Endothelial cell of umbilical vein (primary cell): ENCODE results near the gene PAK5. TPM values are rescaled to one million over a fixed set of nuclear protein-coding genes. Genes with fewer than 3 reads are reported as not detected.

Source experiments
- BruUV-seq: library from RNA; stranded (reverse); fragments of 400-500 nt; replicated peaks from 2 replicates; lab custom pipeline; 2021; lab: Mats Ljungman, UMichigan
- CTCF ChIA-PET: fragments of 300-600, 350-600 bp; sonication (Branson Sonifier 250); formaldehyde crosslinking; loops from one replicate; lab custom pipeline; 2021; ENCODE audit warnings: antibody characterized with exemption, inconsistent platforms; lab: Charles Lee
- POLR2A ChIA-PET: fragments of 300-600, 350-600 bp; sonication (Branson Sonifier 250); formaldehyde crosslinking; loops from one replicate; lab custom pipeline; 2021; ENCODE audit warnings: antibody characterized with exemption, inconsistent platforms; lab: Charles Lee
- DNase-seq: peaks from one replicate; pipeline ENCODE4 v3.0.0-alpha.2; 2011; ENCODE audit warnings: low read depth, low spot score
- FAIRE-seq: peaks from 2 replicates; lab custom pipeline; 2011; peaks lifted over from hg19 to GRCh38; lab: Jason Lieb, UNC
- H2AFZ ChIP-seq: 2 replicates; pipeline ENCODE4 v1.6.0; 2012; ENCODE audit warnings: low read depth, low read length, control low read depth, inconsistent platforms
- H3K27ac ChIP-seq: 2 replicates; pipeline ENCODE4 v1.5.1; 2011; ENCODE audit warnings: low read depth, mild to moderate bottlenecking, control low read depth, low read length, moderate library complexity; ENCODE audit not compliant: insufficient read depth
- H3K27me3 ChIP-seq, 2 experiments: 2 replicates each; pipeline versions ENCODE4 v1.6.0 to v1.6.1; 2011; ENCODE audit warnings: low read length in 2 of 2, mixed read lengths in 1 of 2; ENCODE audit not compliant: control insufficient read depth in 2 of 2, insufficient read depth in 2 of 2
- H3K36me3 ChIP-seq, 2 experiments: 2 replicates in 1 of 2; 3 replicates in 1 of 2; pipeline ENCODE4 v1.5.1; 2011; ENCODE audit warnings: low read length in 2 of 2, mild to moderate bottlenecking in 1 of 2, moderate library complexity in 1 of 2; ENCODE audit not compliant: control insufficient read depth in 2 of 2, insufficient read depth in 2 of 2; ENCODE audit errors: extremely low read depth in 1 of 2
- H3K4me1 ChIP-seq: 3 replicates; pipeline ENCODE4 v1.5.1; 2011; ENCODE audit warnings: mild to moderate bottlenecking, low read length; ENCODE audit not compliant: control insufficient read depth, insufficient read depth; ENCODE audit errors: extremely low read depth
- H3K4me2 ChIP-seq: 2 replicates; pipeline ENCODE4 v1.6.1; 2011; ENCODE audit warnings: low read length, control low read depth, mixed read lengths; ENCODE audit not compliant: insufficient read depth
- H3K4me3 ChIP-seq, 3 experiments: fragments of 200-600 bp in 1 of 3; sonication (generic), shearing (Covaris generic) in 1 of 3; replicated peaks in 1 of 3; 2 replicates each; pipeline ENCODE4 v1.5.1; 2011 to 2016; ENCODE audit warnings: control low read depth in 3 of 3, low read length in 3 of 3, mild to moderate bottlenecking in 2 of 3, inconsistent platforms in 1 of 3, low read depth in 1 of 3, moderate library complexity in 1 of 3; ENCODE audit not compliant: insufficient read depth in 1 of 3
- H3K79me2 ChIP-seq: 2 replicates; pipeline ENCODE4 v1.6.0; 2012; ENCODE audit warnings: low read length, inconsistent platforms; ENCODE audit not compliant: control insufficient read depth, insufficient read depth
- H3K9ac ChIP-seq: replicated peaks from 2 replicates; pipeline ENCODE3; 2011; ENCODE audit warnings: low read length, control low read depth; ENCODE audit not compliant: insufficient read depth; ENCODE audit errors: extremely low read depth
- H3K9me1 ChIP-seq: replicated peaks from 3 replicates; pipeline ENCODE4 v1.6.0; 2011; ENCODE audit warnings: mild to moderate bottlenecking, low read length; ENCODE audit not compliant: control insufficient read depth, insufficient read depth; ENCODE audit errors: extremely low read depth
- H3K9me3 ChIP-seq: replicated peaks from 2 replicates; pipeline ENCODE4 v1.5.1; 2012; ENCODE audit warnings: low read length, inconsistent platforms; ENCODE audit not compliant: control insufficient read depth, insufficient read depth
- H4K20me1 ChIP-seq: replicated peaks from 2 replicates; pipeline ENCODE3; 2011; ENCODE audit warnings: mild to moderate bottlenecking, low read length; ENCODE audit not compliant: control insufficient read depth, insufficient read depth; ENCODE audit errors: extremely low read depth
- CTCF ChIP-seq, 2 donors: IDR thresholded peaks; 1 replicate in 1 of 2; 2 replicates in 1 of 2; pipeline ENCODE4 v1.5.1; 2011; ENCODE audit warnings: low read length in 2 of 2, mild to moderate bottlenecking in 2 of 2, moderate library complexity in 2 of 2, control low read depth in 1 of 2, inconsistent platforms in 1 of 2, low read depth in 1 of 2; ENCODE audit not compliant: insufficient read depth in 1 of 2; ENCODE audit errors: extremely low read depth in 1 of 2
- EZH2 ChIP-seq: IDR thresholded peaks from 2 replicates; pipeline ENCODE4 v1.6.1; 2012; ENCODE audit warnings: borderline replicate concordance, low read depth, mild to moderate bottlenecking, moderate library complexity, low read length, inconsistent platforms; ENCODE audit not compliant: severe bottlenecking
- FOS ChIP-seq: IDR thresholded peaks from 2 replicates; pipeline ENCODE4 v1.6.1; 2011; ENCODE audit warnings: mild to moderate bottlenecking, low read length, moderate library complexity, borderline replicate concordance; ENCODE audit not compliant: insufficient read depth
- GATA2 ChIP-seq: IDR thresholded peaks from 2 replicates; pipeline ENCODE4 v1.7.0; 2011; ENCODE audit warnings: low read depth, mild to moderate bottlenecking, moderate library complexity, mixed read lengths, low read length; ENCODE audit not compliant: insufficient read length, insufficient read depth
- JUN ChIP-seq: IDR thresholded peaks from 2 replicates; pipeline ENCODE4 v1.6.1; 2011; ENCODE audit warnings: borderline replicate concordance, low read depth; ENCODE audit not compliant: insufficient read length, insufficient read depth
- MYC ChIP-seq: IDR thresholded peaks from one replicate; pipeline ENCODE4 v1.6.1; 2011; ENCODE audit warnings: mild to moderate bottlenecking, low read depth, low read length
- POLR2A ChIP-seq: IDR thresholded peaks from 2 replicates; pipeline ENCODE4 v1.6.1; 2012; ENCODE audit warnings: low read depth, mild to moderate bottlenecking, control low read depth, low read length
- POLR2AphosphoS5 ChIP-seq: IDR thresholded peaks from 2 replicates; pipeline ENCODE4 v1.6.1; 2012; ENCODE audit warnings: low read depth, mild to moderate bottlenecking, control low read depth, low read length, moderate library complexity; ENCODE audit not compliant: insufficient read depth
- dilution Hi-C: fragments of 300-500 bp; cut with MboI; formaldehyde crosslinking; loops from one replicate; pipeline ENCODE4 v1.15.0; 2019; ENCODE audit warnings: low sequenced_read_pairs; ENCODE audit not compliant: extremely low pct_ligation_motif_present
- intact Hi-C: fragments of 100-400 bp; cut with micrococcal nuclease; formaldehyde crosslinking; loops from one replicate; pipeline ENCODE4 v1.10.0; 2022
- polyA plus RNA-seq, 4 experiments: library from polyadenylated mRNA; depleted of rRNA in 3 of 4; stranded (reverse) in 3 of 4; unstranded in 1 of 4; fragments of >200 nt; gene quantifications; 2 replicates each; pipeline versions ENCODE4 v1.2.1 to v1.2.3, GENCODE V29; 2011 to 2012; ENCODE audit warnings: missing spikeins in 1 of 4
- total RNA-seq: library from RNA; stranded (reverse); gene quantifications from 2 replicates; pipeline ENCODE4 v1.2.3, GENCODE V29; 2021
- TF ChIP-seq, protein P1 (sequence below): IDR thresholded peaks from 2 replicates; pipeline ENCODE4 v1.6.1; 2011; ENCODE audit not compliant: insufficient read depth, insufficient read length

The PAK5 gene
- total and polyA plus RNA-seq, 2 donors (not counting 3 experiments of a cell fraction or from before 2014, with no cell fraction given): not detected

DNA sequence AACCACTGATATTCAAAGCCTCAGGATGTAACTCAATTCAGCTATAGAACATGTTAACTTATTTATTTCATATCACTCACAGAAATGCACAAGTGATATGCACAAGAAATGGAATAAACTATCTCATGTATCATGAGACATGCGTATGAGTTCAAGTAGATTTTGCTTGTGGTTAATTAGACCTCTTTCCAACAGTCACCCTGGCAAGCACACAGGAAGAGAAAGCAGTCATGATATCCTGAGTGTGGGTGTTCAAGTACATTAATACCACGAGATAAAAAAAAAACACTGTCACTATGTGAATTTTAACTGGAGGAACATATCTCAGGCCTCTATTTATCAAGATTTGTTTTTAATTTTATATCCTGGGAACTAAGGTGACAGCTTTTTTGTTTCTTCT is 260.3 kb downstream of the PAK5 start:
- Histone ChIP-seq H3K9me1 (no peaks in the 10 kb centered on the region), H2AFZ (no peak overlapping the region), H3K9me3 (no peaks in the 10 kb centered on the region), H3K27ac (no peak overlapping the region), H3K36me3 (no peaks in the 10 kb centered on the region), H3K4me2 (no peak overlapping the region), H3K9ac (no peak overlapping the region), H3K4me1 (no peaks in the 10 kb centered on the region), H3K79me2 (no peaks in the 10 kb centered on the region), H3K27me3 (peaks cover 4% of the 10 kb centered on the region in 2 experiments), H4K20me1 (no peaks in the 10 kb centered on the region), H3K4me3 (no peak overlapping the region)
- CTCF ChIA-PET: no interaction called here
- BruUV-seq: no TSS peak
- POLR2A ChIA-PET: no interaction called here
- FAIRE-seq: no peak
- TF ChIP-seq POLR2A: no peak
- intact Hi-C loops: no loop called here
- dilution Hi-C loops: no loop called here
- DNase-seq: no peak

DNA sequence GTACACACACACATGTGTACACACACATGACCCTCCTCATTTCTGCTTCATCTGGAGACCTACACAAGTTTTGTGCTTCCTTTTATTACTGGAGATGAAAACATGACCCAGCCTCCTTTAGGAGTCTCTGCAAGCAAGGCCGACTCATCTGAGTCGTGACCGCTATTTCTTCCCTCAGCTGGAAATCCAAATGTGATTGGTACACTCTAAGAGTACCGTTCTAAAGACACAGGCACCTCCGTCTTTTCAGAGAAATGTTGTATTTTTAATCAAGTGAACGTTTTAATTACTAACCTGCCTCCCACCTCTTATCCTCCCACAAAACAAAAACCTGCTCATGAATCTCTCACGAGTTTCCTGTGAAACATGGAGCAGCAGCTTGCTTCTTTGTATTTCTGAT is 261.5 kb downstream of the PAK5 start:
- no TSS peak for BruUV-seq
- dilution Hi-C loops: no loop called here
- POLR2A ChIA-PET: no interaction called here
- Histone ChIP-seq H3K4me2 (no peak overlapping the region), H3K4me3 (no peak overlapping the region), H3K27me3 (peaks cover 6% of the 10 kb centered on the region in 2 experiments), H3K9ac (no peak overlapping the region), H3K9me3 (no peaks in the 10 kb centered on the region), H4K20me1 (no peaks in the 10 kb centered on the region), H3K79me2 (no peaks in the 10 kb centered on the region), H3K36me3 (no peaks in the 10 kb centered on the region), H3K4me1 (no peaks in the 10 kb centered on the region), H2AFZ (no peak overlapping the region), H3K27ac (no peak overlapping the region), H3K9me1 (no peaks in the 10 kb centered on the region)
- no peak for TF ChIP-seq EZH2
- no peak for TF ChIP-seq POLR2A
- no peak for TF ChIP-seq POLR2AphosphoS5
- TF ChIP-seq JUN: no peak
- TF ChIP-seq, protein P1, sequence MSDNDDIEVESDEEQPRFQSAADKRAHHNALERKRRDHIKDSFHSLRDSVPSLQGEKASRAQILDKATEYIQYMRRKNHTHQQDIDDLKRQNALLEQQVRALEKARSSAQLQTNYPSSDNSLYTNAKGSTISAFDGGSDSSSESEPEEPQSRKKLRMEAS: no peak
- no peak for TF ChIP-seq FOS
- no peak for TF ChIP-seq CTCF (IDR thresholded peaks at IDR 0.05; ENCODE audit: extremely low read depth in 1 of 2, insufficient read depth in 1 of 2, low read depth in 1 of 2, low read length in 2 of 2)
- no peak for TF ChIP-seq GATA2
- no peak for TF ChIP-seq MYC
- intact Hi-C loops: no loop called here
- DNase-seq: no peak
- no peak for FAIRE-seq
- CTCF ChIA-PET: no interaction called here
